Gastrocnemius medialis (tissue), 4 donors: Measurements from ENCODE around the gene IQCC.
A peak's percentile ranks its signal among the peaks of the same experiment; 100 is the strongest.

Experiments used
- POLR2A ChIP-seq, 2 donors: fragments of 450-650 bp; IDR thresholded peaks; one replicate each; pipeline ENCODE4 v1.6.1; 2017; ENCODE audit warnings: antibody characterized with exemption in 2 of 2, mild to moderate bottlenecking in 2 of 2, moderate library complexity in 2 of 2
- TF ChIP-seq, protein P1 (sequence below), 5 experiments: fragments of 450-650 bp in 3 of 5; fragments of 200-600 bp in 2 of 5; sonication (generic) in 2 of 5; IDR thresholded peaks in 4 of 5; conservative IDR thresholded peaks in 1 of 5; 1 replicate in 4 of 5; 2 replicates in 1 of 5; pipeline ENCODE4 v1.5.1; 2016 to 2019; ENCODE audit warnings: antibody characterized with exemption in 5 of 5, mild to moderate bottlenecking in 3 of 5, moderate library complexity in 3 of 5

DNA sequence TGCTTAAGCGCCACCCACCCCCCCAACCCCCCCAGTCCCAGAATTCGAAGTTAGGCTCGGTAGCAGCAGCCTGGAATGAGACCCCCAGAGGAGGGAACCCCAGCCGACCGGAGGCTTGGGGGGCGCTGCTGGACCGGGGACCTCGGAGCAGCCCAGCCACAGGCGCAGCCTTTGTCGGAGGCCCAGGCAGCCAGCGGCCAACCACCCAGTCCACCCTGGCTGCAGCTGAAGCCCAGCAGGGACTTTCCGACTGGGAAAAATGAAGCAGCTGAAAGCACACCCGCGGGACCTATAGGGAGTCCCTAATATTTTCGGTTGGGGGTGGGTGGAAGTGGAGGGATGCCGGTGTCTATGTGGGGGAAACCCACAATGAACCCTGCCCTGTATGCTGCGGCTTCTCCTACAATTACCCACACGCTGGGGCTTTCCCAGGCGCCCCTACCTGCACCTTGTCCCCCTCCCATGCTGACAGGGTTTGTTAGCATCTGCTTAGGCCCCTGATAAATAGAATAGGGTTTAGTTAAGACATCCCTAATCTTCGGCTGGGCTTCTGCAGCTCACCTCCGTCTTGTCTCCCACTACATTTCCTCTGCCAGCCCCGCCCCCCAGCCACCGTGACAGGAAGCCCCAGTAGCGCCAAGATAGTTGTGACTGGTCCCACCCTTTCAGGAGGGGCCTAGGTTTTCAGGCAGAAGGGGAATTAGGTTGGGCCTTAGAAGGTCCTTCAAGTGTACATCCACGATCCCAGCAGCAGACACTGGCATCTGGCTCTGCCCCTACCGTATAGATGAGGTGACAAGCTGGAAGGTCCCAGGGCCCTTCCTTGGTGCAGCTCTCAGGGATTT, 4.2 kb upstream of the IQCC start:
- peak; percentile 5 to 35 for TF ChIP-seq POLR2A (IDR thresholded peaks at IDR 0.05)
- TF ChIP-seq, protein P1, sequence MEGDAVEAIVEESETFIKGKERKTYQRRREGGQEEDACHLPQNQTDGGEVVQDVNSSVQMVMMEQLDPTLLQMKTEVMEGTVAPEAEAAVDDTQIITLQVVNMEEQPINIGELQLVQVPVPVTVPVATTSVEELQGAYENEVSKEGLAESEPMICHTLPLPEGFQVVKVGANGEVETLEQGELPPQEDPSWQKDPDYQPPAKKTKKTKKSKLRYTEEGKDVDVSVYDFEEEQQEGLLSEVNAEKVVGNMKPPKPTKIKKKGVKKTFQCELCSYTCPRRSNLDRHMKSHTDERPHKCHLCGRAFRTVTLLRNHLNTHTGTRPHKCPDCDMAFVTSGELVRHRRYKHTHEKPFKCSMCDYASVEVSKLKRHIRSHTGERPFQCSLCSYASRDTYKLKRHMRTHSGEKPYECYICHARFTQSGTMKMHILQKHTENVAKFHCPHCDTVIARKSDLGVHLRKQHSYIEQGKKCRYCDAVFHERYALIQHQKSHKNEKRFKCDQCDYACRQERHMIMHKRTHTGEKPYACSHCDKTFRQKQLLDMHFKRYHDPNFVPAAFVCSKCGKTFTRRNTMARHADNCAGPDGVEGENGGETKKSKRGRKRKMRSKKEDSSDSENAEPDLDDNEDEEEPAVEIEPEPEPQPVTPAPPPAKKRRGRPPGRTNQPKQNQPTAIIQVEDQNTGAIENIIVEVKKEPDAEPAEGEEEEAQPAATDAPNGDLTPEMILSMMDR (IDR thresholded peaks at IDR 0.05 in 4 of 5, conservative IDR thresholded peaks at IDR 0.05 in 1 of 5): no peak
